ENCODE measurements around the gene TMUB1. TPM values are rescaled to one million over a fixed set of nuclear protein-coding genes. Genes with fewer than 3 reads are reported as not detected.
A peak's percentile ranks its signal among the peaks of the same experiment; 100 is the strongest.

Gene TMUB1
- total and polyA plus RNA-seq, 9 of the 15 experiments (the other 6 are each of a cell fraction or from before 2014, with no cell fraction given): 0.14 to 241 (median 74.1) TPM

GRCh38 chr7:151103973-151104372 lies 20.7 kb upstream of the TMUB1 start:
- peaks cover 58% of the 10 kb centered on the region for H4K20me1 ChIP-seq (replicated peaks; ENCODE audit: control insufficient read depth, insufficient read depth, low read length)
- H3K4me3 ChIP-seq: no peak overlapping the region
- ATAC-seq (no peak), DNase-seq (ENCODE audit: extremely low read depth in 1 of 4, low spot score in 3 of 4) (no peak), FAIRE-seq (peak; percentile 26)
- BruUV-seq (replicated peaks): no TSS peak
- no peak overlapping the region for H3K27ac ChIP-seq (ENCODE audit: extremely low read depth, low read depth, low read length)
- TF ChIP-seq ZNF740 (CRISPR knock-in tag; IDR thresholded peaks at IDR 0.05) (peak; percentile 43; the same call in 1 of the 2 replicates), ZNF740 (tag; IDR thresholded peaks at IDR 0.05) (no peak), NCOA4 (IDR thresholded peaks at IDR 0.05; ENCODE audit: partially characterized antibody) (no peak), NR2C2 (CRISPR knock-in tag; IDR thresholded peaks at IDR 0.05) (no peak), NR2C2 (tag; IDR thresholded peaks at IDR 0.05) (no peak), RBM22 (IDR thresholded peaks at IDR 0.05; ENCODE audit: low read depth, low read length, poor library complexity, severe bottlenecking) (no peak), KDM5B (IDR thresholded peaks at IDR 0.05; ENCODE audit: insufficient replicate concordance, low read depth, low read length) (no peak), PHF20 (IDR thresholded peaks at IDR 0.05; ENCODE audit: partially characterized antibody) (no peak), PRDM10 (IDR thresholded peaks at IDR 0.05; ENCODE audit: partially characterized antibody) (peak; percentile 81), CTBP1 (IDR thresholded peaks at IDR 0.05; ENCODE audit: borderline replicate concordance) (no peak)
- ChIA-PET CTCF (ENCODE audit: low intra/inter-chr PET ratio) (interaction anchor here (0.6 to 0.7 kb wide), 2 partner anchors 206 to 328 kb away, joined by 3 to 7 read pairs; no protein-coding TSS in a partner anchor), POLR2A (interaction anchor here (0.6 to 4.7 kb wide), 5 partner anchors 10 to 48 kb away, joined by 3 to 31 read pairs (median 4); no protein-coding TSS in a partner anchor)
- H3K9ac ChIP-seq (ENCODE audit: insufficient read depth in 1 of 2, low read depth in 2 of 2, low read length in 2 of 2): no peak overlapping the region
- no peak overlapping the region for H3K4me2 ChIP-seq (ENCODE audit: insufficient read depth, low read length)
- peaks cover 11% of the 10 kb centered on the region for H3K9me1 ChIP-seq (ENCODE audit: control insufficient read depth, insufficient read depth, low read length)
- peaks cover 14 to 43% of the 10 kb centered on the region in 2 experiments for H3K4me1 ChIP-seq (replicated peaks in 1 of 2; ENCODE audit: control insufficient read depth in 2 of 2, insufficient read depth in 2 of 2, low read length in 2 of 2)
- peaks cover 66% of the 10 kb centered on the region for H3K36me3 ChIP-seq (ENCODE audit: control insufficient read depth, insufficient read depth, low read length)
- H2AFZ ChIP-seq (ENCODE audit: low read depth, low read length): no peak overlapping the region
- H3K9me3 ChIP-seq (replicated peaks; ENCODE audit: control insufficient read depth, insufficient read depth, low read depth, low read length): no peaks in the 10 kb centered on the region
- WGBS (ENCODE audit: insufficient coverage, low coverage, missing lambda C conversion rate): 80% methylated on average over 12 of the region's 12 CpGs
- intact Hi-C loops (cut with micrococcal nuclease) (no loop called here), in situ Hi-C loops (cut with MboI) (no loop called here)
- H3K79me2 ChIP-seq (ENCODE audit: control insufficient read depth, insufficient read depth, low read length): peaks cover 91% of the 10 kb centered on the region
- no peaks in the 10 kb centered on the region for H3K27me3 ChIP-seq (ENCODE audit: control insufficient read depth in 2 of 2, insufficient read depth in 2 of 2, low read length in 2 of 2)

Data from K562 (cell line).